ENCODE measurements around the gene PDE9A.

- TF ChIP-seq CTCF (IDR thresholded peaks at IDR 0.05 in 8 of 11, conservative IDR thresholded peaks at IDR 0.05 in 3 of 11) (no peak), POLR2AphosphoS5 (IDR thresholded peaks at IDR 0.05) (no peak), POLR2A (IDR thresholded peaks at IDR 0.05) (no peak)
Measured at GRCh38 chr21:42747746-42748351, 94.4 kb downstream of the PDE9A start.

Measured in spleen (tissue), 7 donors.